A673 (cell line): Measurements from ENCODE around the gene TMEM62. TPM values are rescaled to one million over a fixed set of nuclear protein-coding genes. Genes with fewer than 3 reads are reported as not detected.
A peak's percentile ranks its signal among the peaks of the same experiment; 100 is the strongest.

Source experiments
- Bru-seq: library from RNA; stranded (reverse); fragments of 400-500 nt; gene quantifications from one replicate; lab custom pipeline; 2021; lab: Mats Ljungman, UMichigan
- BruChase-seq, 2 experiments: library from RNA; stranded (reverse); fragments of 400-500 nt; gene quantifications; one replicate each; lab custom pipeline; 2021; lab: Mats Ljungman, UMichigan
- BruUV-seq: library from RNA; stranded (reverse); fragments of 400-500 nt; replicated peaks from 2 replicates; lab custom pipeline; 2021; lab: Mats Ljungman, UMichigan
- CTCF ChIA-PET: fragments of 300-600 bp; sonication (Branson Sonifier 250); formaldehyde crosslinking; loops from one replicate; lab custom pipeline; 2022; ENCODE audit warnings: antibody characterized with exemption; lab: Charles Lee
- POLR2A ChIA-PET: fragments of 300-600 bp; sonication (Branson Sonifier 250); formaldehyde crosslinking; loops from one replicate; lab custom pipeline; 2022; ENCODE audit warnings: antibody characterized with exemption; ENCODE audit not compliant: low non-redundant PET; lab: Charles Lee
- DNase-seq: peaks from one replicate; pipeline ENCODE4 v3.0.0-alpha.2; 2015; ENCODE audit warnings: low spot score
- H3K27ac ChIP-seq: fragments of 200-600 bp; sonication (generic); 2 replicates; pipeline ENCODE4 v1.5.1; 2016; ENCODE audit warnings: mixed run types, low read depth, mild to moderate bottlenecking, mixed read lengths, antibody characterized with exemption, low read length; ENCODE audit not compliant: poor library complexity, severe bottlenecking
- H3K27me3 ChIP-seq: fragments of 200-600 bp; sonication (generic); replicated peaks from 2 replicates; pipeline ENCODE4 v1.6.1; 2017; ENCODE audit warnings: mixed run types, low read depth, mild to moderate bottlenecking, mixed read lengths, antibody characterized with exemption, low read length; ENCODE audit not compliant: insufficient read depth, poor library complexity
- H3K36me3 ChIP-seq: fragments of 200-600 bp; sonication (generic); 2 replicates; pipeline ENCODE4 v1.6.1; 2016; ENCODE audit warnings: mixed run types, mild to moderate bottlenecking, mixed read lengths, antibody characterized with exemption, low read length; ENCODE audit not compliant: insufficient read depth, poor library complexity, severe bottlenecking
- H3K4me1 ChIP-seq: fragments of 200-600 bp; sonication (generic); 2 replicates; pipeline ENCODE4 v1.6.1; 2017; ENCODE audit warnings: mixed run types, mild to moderate bottlenecking, mixed read lengths, antibody characterized with exemption, low read length; ENCODE audit not compliant: insufficient read depth, poor library complexity, severe bottlenecking
- H3K4me3 ChIP-seq: fragments of 200-600 bp; sonication (generic); 2 replicates; pipeline ENCODE4 v1.5.1; 2016; ENCODE audit warnings: low read depth, mixed run types, mild to moderate bottlenecking, mixed read lengths, low read length; ENCODE audit not compliant: poor library complexity, severe bottlenecking
- H3K9me3 ChIP-seq: fragments of 200-600 bp; sonication (generic); 2 replicates; pipeline ENCODE4 v1.6.1; 2016; ENCODE audit warnings: mixed run types, low read depth, mild to moderate bottlenecking, mixed read lengths, antibody characterized with exemption, low read length; ENCODE audit not compliant: poor library complexity, severe bottlenecking
- CTCF ChIP-seq: fragments of 300-800, 200-600 bp; sonication (generic); conservative IDR thresholded peaks from 2 replicates; pipeline ENCODE4 v1.5.1; 2017; ENCODE audit warnings: low read depth, mild to moderate bottlenecking, antibody characterized with exemption, low read length, moderate library complexity, mixed read lengths
- EZH2 ChIP-seq: fragments of 200-600 bp; sonication (generic); IDR thresholded peaks from 2 replicates; pipeline ENCODE4 v1.6.1; 2017; ENCODE audit warnings: borderline replicate concordance, low read depth, mild to moderate bottlenecking, mixed read lengths, antibody characterized with exemption, low read length; ENCODE audit not compliant: poor library complexity, severe bottlenecking
- intact Hi-C: fragments of 100-400 bp; cut with micrococcal nuclease; formaldehyde crosslinking; loops from one replicate; pipeline ENCODE4 v1.10.0; 2022; ENCODE audit not compliant: unreplicated experiment
- long read RNA-seq: library from polyadenylated mRNA; stranded (forward); transcript quantifications from one replicate; pipeline ENCODE4 v2.0.0, GENCODE V29; 2022
- total RNA-seq: library from RNA; stranded (reverse); gene quantifications from 2 replicates; pipeline ENCODE4 v1.2.3, GENCODE V29; 2021

Gene TMEM62
- total RNA-seq = 2.8 and 5.4 TPM in 2 replicates
- percentile 57 among the genes with signal in this experiment for Bru-seq, nascent RNA
- percentile 40 among the genes with signal in this experiment for BruChase-seq, experiment 1, labeled RNA remaining after a 2-hour chase
- percentile 44 among the genes with signal in this experiment for BruChase-seq, experiment 2, labeled RNA remaining after a 6-hour chase
- long read RNA-seq, partial matches to known transcripts = 0 of 6 reads
- long read RNA-seq, other reads (novel, unspliced or antisense) = 5 of 6 reads

- H3K36me3 ChIP-seq = no peaks in the 10 kb centered on the region
- POLR2A ChIA-PET = no interaction called here
- H3K27me3 ChIP-seq = peaks cover 20% of the 10 kb centered on the region
- CTCF ChIA-PET = no interaction called here
- H3K4me1 ChIP-seq = peaks cover 5% of the 10 kb centered on the region
- DNase-seq = peak; percentile 49
- no peak within 1 kb of the TSS for H3K27ac ChIP-seq
- intact Hi-C loops = no loop called here
- no TSS peak for BruUV-seq
- no peak for TF ChIP-seq CTCF
- TF ChIP-seq EZH2 = no peak
- H3K9me3 ChIP-seq = peaks cover 14% of the 10 kb centered on the region
- H3K4me3 ChIP-seq = peak within 1 kb of the TSS; percentile 63
Observed at GRCh38 chr15:43133430-43134156, at the start of gene TMEM62. TMEM62 (plus strand) TSS chr15:43133586; CDS start chr15:43133803, 217 bp downstream.

GRCh38 chr15:43085921-43086320 is 47.5 kb upstream of the TMEM62 start:
- H3K4me1 ChIP-seq = peaks cover 10% of the 10 kb centered on the region
- TF ChIP-seq EZH2 (no peak), CTCF (no peak)
- no TSS peak for BruUV-seq
- DNase-seq = no peak
- H3K36me3 ChIP-seq = peaks cover 32% of the 10 kb centered on the region
- no peaks in the 10 kb centered on the region for H3K27me3 ChIP-seq
- H3K9me3 ChIP-seq = no peaks in the 10 kb centered on the region
- intact Hi-C loops = no loop called here
- no peak overlapping the region for H3K27ac ChIP-seq
- CTCF ChIA-PET = no interaction called here
- POLR2A ChIA-PET = no interaction called here
- no peak overlapping the region for H3K4me3 ChIP-seq

GRCh38 chr15:43086551-43086950 is 46.8 kb upstream of the TMEM62 start:
- peaks cover 10% of the 10 kb centered on the region for H3K4me1 ChIP-seq
- POLR2A ChIA-PET = no interaction called here
- no TSS peak for BruUV-seq
- H3K4me3 ChIP-seq = no peak overlapping the region
- peaks cover 26% of the 10 kb centered on the region for H3K36me3 ChIP-seq
- H3K27me3 ChIP-seq = no peaks in the 10 kb centered on the region
- H3K27ac ChIP-seq = no peak overlapping the region
- CTCF ChIA-PET = no interaction called here
- no peak for DNase-seq
- intact Hi-C loops = no loop called here
- no peaks in the 10 kb centered on the region for H3K9me3 ChIP-seq
- no peak for TF ChIP-seq CTCF
